Nephron (organoid): ENCODE data around the gene LTBP4.

Experiments used
- H3K27ac Mint-ChIP-seq, 3 experiments: 2 replicates each; pipeline ENCODE4 v1.8.0; 2020; ENCODE audit warnings: mixed read lengths in 3 of 3, mild to moderate bottlenecking in 2 of 3, moderate library complexity in 1 of 3
- H3K27me3 Mint-ChIP-seq: 2 replicates; pipeline ENCODE4 v1.8.0; 2021; ENCODE audit warnings: low read depth, mild to moderate bottlenecking, moderate library complexity, mixed read lengths
- H3K36me3 Mint-ChIP-seq: 2 replicates; pipeline ENCODE4 v1.8.0; 2020; ENCODE audit warnings: low read depth, mixed read lengths
- H3K4me1 Mint-ChIP-seq: 2 replicates; pipeline ENCODE4 v1.8.0; 2020; ENCODE audit warnings: mixed read lengths
- H3K4me3 Mint-ChIP-seq, 3 experiments: 2 replicates each; pipeline ENCODE4 v1.8.0; 2020; ENCODE audit warnings: mild to moderate bottlenecking in 3 of 3, mixed read lengths in 3 of 3, moderate library complexity in 2 of 3
- H3K9me3 Mint-ChIP-seq: 2 replicates; pipeline ENCODE4 v1.8.0; 2020; ENCODE audit warnings: mixed read lengths
- TF ChIP-seq, protein P1 (sequence below), 3 experiments: fragments of 200-600 bp; sonication (generic); IDR thresholded peaks; one replicate each; pipeline ENCODE4 v1.5.0; 2021; ENCODE audit warnings: antibody characterized with exemption in 3 of 3; ENCODE audit not compliant: unreplicated experiment in 3 of 3

The LTBP4 gene

DNA sequence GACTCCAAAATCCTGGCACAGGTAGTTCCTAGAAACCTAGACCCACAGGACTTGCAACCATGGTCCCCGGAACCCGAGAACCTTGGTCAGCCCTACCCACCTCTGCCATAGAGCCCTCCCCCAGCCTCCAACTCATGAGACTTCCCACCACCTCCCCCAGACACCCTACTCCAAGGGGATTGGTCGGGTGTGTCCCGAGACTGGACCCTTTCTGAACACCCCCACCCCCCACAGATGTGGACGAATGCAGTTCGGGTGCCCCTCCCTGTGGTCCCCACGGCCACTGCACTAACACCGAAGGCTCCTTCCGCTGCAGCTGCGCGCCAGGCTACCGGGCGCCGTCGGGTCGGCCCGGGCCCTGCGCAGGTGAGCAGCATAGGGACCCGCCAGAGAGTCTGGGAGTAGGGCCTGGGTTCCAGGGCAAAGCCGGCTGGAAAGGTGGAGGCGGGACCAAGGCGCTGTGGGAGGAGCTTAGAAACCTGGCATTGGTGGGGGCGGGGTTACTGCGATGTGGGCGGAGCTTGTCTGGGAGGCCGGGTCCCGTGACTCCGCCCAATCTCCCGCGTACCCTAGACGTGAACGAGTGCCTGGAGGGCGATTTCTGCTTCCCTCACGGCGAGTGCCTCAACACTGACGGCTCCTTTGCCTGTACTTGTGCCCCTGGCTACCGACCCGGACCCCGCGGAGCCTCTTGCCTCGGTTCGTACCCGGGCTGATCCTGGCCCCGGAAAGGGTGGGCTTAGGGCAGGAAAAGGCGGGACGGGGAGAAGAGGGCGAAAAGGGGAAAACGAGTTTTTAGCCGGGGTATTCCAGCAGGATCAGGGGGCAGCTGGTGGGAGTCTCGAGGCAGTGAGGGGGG, 11.9 kb downstream of the LTBP4 start:
- peak overlapping the region; percentile 91 to 97 (median 96) for H3K27ac Mint-ChIP-seq
- H3K36me3 Mint-ChIP-seq: peaks cover 39% of the 10 kb centered on the region
- peak overlapping the region; percentile 87 to 95 (median 90) for H3K4me3 Mint-ChIP-seq
- H3K27me3 Mint-ChIP-seq: peaks cover 27% of the 10 kb centered on the region
- TF ChIP-seq, protein P1, sequence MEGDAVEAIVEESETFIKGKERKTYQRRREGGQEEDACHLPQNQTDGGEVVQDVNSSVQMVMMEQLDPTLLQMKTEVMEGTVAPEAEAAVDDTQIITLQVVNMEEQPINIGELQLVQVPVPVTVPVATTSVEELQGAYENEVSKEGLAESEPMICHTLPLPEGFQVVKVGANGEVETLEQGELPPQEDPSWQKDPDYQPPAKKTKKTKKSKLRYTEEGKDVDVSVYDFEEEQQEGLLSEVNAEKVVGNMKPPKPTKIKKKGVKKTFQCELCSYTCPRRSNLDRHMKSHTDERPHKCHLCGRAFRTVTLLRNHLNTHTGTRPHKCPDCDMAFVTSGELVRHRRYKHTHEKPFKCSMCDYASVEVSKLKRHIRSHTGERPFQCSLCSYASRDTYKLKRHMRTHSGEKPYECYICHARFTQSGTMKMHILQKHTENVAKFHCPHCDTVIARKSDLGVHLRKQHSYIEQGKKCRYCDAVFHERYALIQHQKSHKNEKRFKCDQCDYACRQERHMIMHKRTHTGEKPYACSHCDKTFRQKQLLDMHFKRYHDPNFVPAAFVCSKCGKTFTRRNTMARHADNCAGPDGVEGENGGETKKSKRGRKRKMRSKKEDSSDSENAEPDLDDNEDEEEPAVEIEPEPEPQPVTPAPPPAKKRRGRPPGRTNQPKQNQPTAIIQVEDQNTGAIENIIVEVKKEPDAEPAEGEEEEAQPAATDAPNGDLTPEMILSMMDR (IDR thresholded peaks at IDR 0.05; ENCODE audit: unreplicated experiment in 3 of 3): no peak
- H3K9me3 Mint-ChIP-seq: no peaks in the 10 kb centered on the region
- peaks cover 27% of the 10 kb centered on the region for H3K4me1 Mint-ChIP-seq

DNA sequence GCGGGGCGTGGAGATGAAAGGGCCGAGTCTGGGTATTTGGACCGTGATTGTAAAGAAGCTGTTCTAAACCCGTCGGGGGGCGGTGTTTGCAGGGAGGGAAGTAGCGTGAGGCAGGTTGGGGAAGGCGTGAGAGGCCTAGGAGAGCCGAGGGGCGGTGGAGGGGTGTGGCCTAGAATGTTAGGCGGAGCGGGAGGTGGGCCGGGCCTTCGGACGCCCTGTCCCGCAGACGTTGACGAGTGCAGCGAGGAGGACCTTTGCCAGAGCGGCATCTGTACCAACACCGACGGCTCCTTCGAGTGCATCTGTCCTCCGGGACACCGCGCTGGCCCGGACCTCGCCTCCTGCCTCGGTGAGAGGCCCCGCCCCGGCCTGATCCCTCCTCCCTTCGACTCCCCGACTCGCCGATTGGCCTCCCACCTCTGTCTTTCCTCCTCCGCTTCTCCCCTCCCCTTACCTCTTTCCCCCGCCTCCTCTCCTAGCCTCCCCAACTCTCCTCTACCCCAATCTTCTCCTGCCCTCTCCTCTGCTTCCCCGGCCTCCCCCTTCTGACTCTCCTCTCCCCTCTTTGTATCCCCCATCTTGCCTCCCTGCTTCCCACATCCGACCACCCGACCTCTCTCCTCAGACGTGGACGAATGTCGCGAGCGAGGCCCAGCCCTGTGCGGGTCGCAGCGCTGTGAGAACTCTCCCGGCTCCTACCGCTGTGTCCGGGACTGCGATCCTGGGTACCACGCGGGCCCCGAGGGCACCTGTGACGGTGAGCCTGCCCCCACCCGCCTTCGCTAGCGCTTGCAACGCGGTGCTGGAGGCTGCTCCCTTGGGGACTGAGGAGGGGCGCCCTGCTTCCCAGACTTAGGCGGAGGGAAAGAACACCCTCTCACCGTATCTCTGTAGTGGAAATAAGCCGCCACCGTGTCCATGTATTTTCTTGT, 12.8 kb downstream of the LTBP4 start:
- H3K36me3 Mint-ChIP-seq: peaks cover 41% of the 10 kb centered on the region
- H3K4me1 Mint-ChIP-seq: peaks cover 24% of the 10 kb centered on the region

DNA sequence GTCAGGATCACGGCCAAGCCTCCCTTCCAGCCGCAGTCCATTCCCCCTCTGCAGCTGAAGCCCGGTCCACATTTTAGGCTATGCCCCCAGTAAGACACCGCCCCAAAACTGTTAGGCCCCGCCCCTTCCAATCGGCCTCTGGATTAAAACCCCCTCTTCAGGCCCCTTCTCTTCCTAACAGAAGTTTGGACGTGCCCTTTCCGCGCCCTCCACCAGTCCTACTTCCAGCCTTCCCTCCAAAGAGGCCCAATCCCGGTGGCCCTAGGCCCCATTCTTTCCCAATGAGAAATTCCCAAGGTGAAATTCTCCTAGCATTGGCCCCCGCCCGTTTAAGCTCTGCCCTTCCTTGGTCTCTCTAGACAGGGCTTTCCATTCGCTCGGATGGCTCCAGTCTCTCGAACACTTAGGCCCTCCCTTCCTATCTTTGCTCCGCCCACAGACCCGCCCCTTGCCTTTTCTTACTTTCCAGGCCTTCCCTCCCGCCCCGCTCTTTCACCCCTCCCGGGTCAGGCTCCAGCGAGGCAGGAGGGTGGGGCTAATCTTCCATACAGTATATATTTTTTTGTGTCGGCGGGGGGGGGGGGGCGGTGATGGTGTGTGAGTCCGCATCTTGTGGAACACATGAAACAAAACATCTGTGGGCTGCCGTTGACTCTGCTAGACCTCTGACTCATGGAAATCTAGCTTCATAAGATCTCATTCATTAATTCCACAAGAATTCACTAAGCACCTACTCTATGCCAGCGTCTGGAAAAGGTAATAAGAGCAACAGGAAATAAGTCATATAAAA, 13.6 kb downstream of the LTBP4 start:
- H3K9me3 Mint-ChIP-seq: no peaks in the 10 kb centered on the region
- H3K27me3 Mint-ChIP-seq: peaks cover 19% of the 10 kb centered on the region
- H3K4me1 Mint-ChIP-seq: peaks cover 20% of the 10 kb centered on the region
- TF ChIP-seq, protein P1 (IDR thresholded peaks at IDR 0.05; ENCODE audit: unreplicated experiment in 3 of 3): no peak
- H3K27ac Mint-ChIP-seq: peak overlapping the region; percentile 91 to 96 (median 96)
- peaks cover 49% of the 10 kb centered on the region for H3K36me3 Mint-ChIP-seq
- H3K4me3 Mint-ChIP-seq: peak overlapping the region; percentile 87 to 95 (median 90)

More for the DNA sequence above, 12.8 kb downstream of the LTBP4 start:
- Mint-ChIP-seq H3K27me3 (peaks cover 22% of the 10 kb centered on the region), H3K9me3 (no peaks in the 10 kb centered on the region), H3K27ac (peak overlapping the region; percentile 91 to 97 (median 96)), H3K4me3 (peak overlapping the region; percentile 87 to 95 (median 90))
- TF ChIP-seq, protein P1 (IDR thresholded peaks at IDR 0.05; ENCODE audit: unreplicated experiment in 3 of 3): no peak

DNA sequence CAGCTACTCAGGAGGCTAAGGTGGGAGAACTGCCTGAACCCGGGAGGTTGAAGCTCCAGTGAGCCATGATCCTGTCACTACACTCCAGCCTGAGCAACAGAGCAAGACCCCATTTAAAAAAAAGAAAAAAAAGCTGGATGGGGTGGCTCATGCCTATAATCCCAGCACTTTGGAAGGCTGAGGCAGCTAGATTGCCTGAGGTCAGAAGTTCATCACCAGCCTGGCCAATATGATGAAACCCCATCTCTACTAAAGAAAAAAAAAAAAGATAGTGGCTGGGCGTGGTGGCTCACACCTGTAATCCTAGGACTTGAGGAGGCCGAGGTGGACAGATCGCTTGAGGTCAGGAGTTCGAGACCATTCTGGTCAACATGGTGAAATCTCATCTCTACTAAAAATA, 15.0 kb downstream of the LTBP4 start:
- Mint-ChIP-seq H3K27ac (no peak overlapping the region), H3K36me3 (peaks cover 54% of the 10 kb centered on the region), H3K9me3 (no peaks in the 10 kb centered on the region), H3K4me1 (peaks cover 14% of the 10 kb centered on the region), H3K27me3 (peaks cover 15% of the 10 kb centered on the region), H3K4me3 (no peak overlapping the region)
- TF ChIP-seq, protein P1 (IDR thresholded peaks at IDR 0.05; ENCODE audit: unreplicated experiment in 3 of 3): no peak

DNA sequence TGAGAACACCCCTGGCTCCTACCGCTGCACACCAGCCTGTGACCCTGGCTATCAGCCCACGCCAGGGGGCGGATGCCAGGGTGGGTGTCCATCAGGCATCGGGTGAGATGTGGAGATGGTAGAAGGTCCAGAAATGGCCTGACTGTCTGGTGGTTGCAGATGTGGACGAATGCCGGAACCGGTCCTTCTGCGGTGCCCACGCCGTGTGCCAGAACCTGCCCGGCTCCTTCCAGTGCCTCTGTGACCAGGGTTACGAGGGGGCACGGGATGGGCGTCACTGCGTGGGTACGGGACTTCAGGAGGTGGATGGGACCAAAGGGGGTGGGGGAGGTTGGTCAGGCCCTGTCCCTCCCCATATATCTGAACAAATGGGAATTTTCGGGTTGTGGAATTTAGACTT, 15.8 kb downstream of the LTBP4 start:
- H3K4me3 Mint-ChIP-seq: no peak overlapping the region
- H3K27ac Mint-ChIP-seq: no peak overlapping the region
- no peaks in the 10 kb centered on the region for H3K9me3 Mint-ChIP-seq
- H3K4me1 Mint-ChIP-seq: peaks cover 14% of the 10 kb centered on the region
- peaks cover 13% of the 10 kb centered on the region for H3K27me3 Mint-ChIP-seq
- H3K36me3 Mint-ChIP-seq: peaks cover 61% of the 10 kb centered on the region
- TF ChIP-seq, protein P1 (IDR thresholded peaks at IDR 0.05; ENCODE audit: unreplicated experiment in 3 of 3): no peak
